ENCODE results near the gene GRIN3A. TPM values are rescaled to one million over a fixed set of nuclear protein-coding genes. Genes with fewer than 3 reads are reported as not detected.

The GRIN3A gene
- total RNA-seq, 1 donor from 2014 or later, result 0.35 TPM

GRCh38 chr9:101753716-101754115 is 15.3 kb upstream of the GRIN3A start:
- H3K4me1 Mint-ChIP-seq, result no peaks in the 10 kb centered on the region

GRCh38 chr9:101751895-101752294 is 13.4 kb upstream of the GRIN3A start:
- TF ChIP-seq CTCF (conservative IDR thresholded peaks at IDR 0.05), result no peak
- DNase-seq (ENCODE audit: low read depth, low spot score), result no peak
- H3K4me3 Mint-ChIP-seq, result no peak overlapping the region
- H3K36me3 Mint-ChIP-seq (ENCODE audit: low read depth), result no peaks in the 10 kb centered on the region
- H3K27me3 Mint-ChIP-seq (ENCODE audit: low read depth), result peaks cover 43% of the 10 kb centered on the region
- no peaks in the 10 kb centered on the region for H3K4me1 Mint-ChIP-seq
- no peaks in the 10 kb centered on the region for H3K9me3 Mint-ChIP-seq
- H3K27ac Mint-ChIP-seq (ENCODE audit: unreplicated experiment), result no peak overlapping the region

More at GRCh38 chr9:101753716-101754115, 15.3 kb upstream of the GRIN3A start:
- no peak overlapping the region for H3K27ac Mint-ChIP-seq (ENCODE audit: unreplicated experiment)
- H3K4me3 Mint-ChIP-seq, result no peak overlapping the region
- no peaks in the 10 kb centered on the region for H3K9me3 Mint-ChIP-seq
- H3K27me3 Mint-ChIP-seq (ENCODE audit: low read depth), result peaks cover 45% of the 10 kb centered on the region
- no peaks in the 10 kb centered on the region for H3K36me3 Mint-ChIP-seq (ENCODE audit: low read depth)
- no peak for TF ChIP-seq CTCF (conservative IDR thresholded peaks at IDR 0.05)
- no peak for DNase-seq (ENCODE audit: low read depth, low spot score)

GRCh38 chr9:101739311-101739710 is 864 bp upstream of the GRIN3A start:
- DNase-seq (ENCODE audit: low read depth, low spot score), result no peak
- no peak for TF ChIP-seq CTCF (conservative IDR thresholded peaks at IDR 0.05)
- no peaks in the 10 kb centered on the region for H3K9me3 Mint-ChIP-seq
- no peak overlapping the region for H3K27ac Mint-ChIP-seq (ENCODE audit: unreplicated experiment)
- peaks cover 93% of the 10 kb centered on the region for H3K27me3 Mint-ChIP-seq (ENCODE audit: low read depth)
- H3K4me3 Mint-ChIP-seq, result no peak overlapping the region
- no peaks in the 10 kb centered on the region for H3K36me3 Mint-ChIP-seq (ENCODE audit: low read depth)
- peaks cover 4% of the 10 kb centered on the region for H3K4me1 Mint-ChIP-seq

- no peak overlapping the region for H3K27ac Mint-ChIP-seq (ENCODE audit: unreplicated experiment)
- peaks cover 98% of the 10 kb centered on the region for H3K27me3 Mint-ChIP-seq (ENCODE audit: low read depth)
- H3K9me3 Mint-ChIP-seq, result no peaks in the 10 kb centered on the region
- H3K4me1 Mint-ChIP-seq, result peaks cover 4% of the 10 kb centered on the region
- TF ChIP-seq CTCF (conservative IDR thresholded peaks at IDR 0.05), result peak; percentile 8
- H3K36me3 Mint-ChIP-seq (ENCODE audit: low read depth), result no peaks in the 10 kb centered on the region
- DNase-seq (ENCODE audit: low read depth, low spot score), result peak; percentile 30
- peak overlapping the region; percentile 94 for H3K4me3 Mint-ChIP-seq
Measured at GRCh38 chr9:101737705-101738565, 512 bp downstream of the GRIN3A start.

- no peak overlapping the region for H3K4me3 Mint-ChIP-seq
- H3K9me3 Mint-ChIP-seq, result no peaks in the 10 kb centered on the region
- no peak overlapping the region for H3K27ac Mint-ChIP-seq (ENCODE audit: unreplicated experiment)
- peaks cover 4% of the 10 kb centered on the region for H3K4me1 Mint-ChIP-seq
- H3K36me3 Mint-ChIP-seq (ENCODE audit: low read depth), result no peaks in the 10 kb centered on the region
- H3K27me3 Mint-ChIP-seq (ENCODE audit: low read depth), result peaks cover 98% of the 10 kb centered on the region
- TF ChIP-seq CTCF (conservative IDR thresholded peaks at IDR 0.05), result no peak
- no peak for DNase-seq (ENCODE audit: low read depth, low spot score)
Measured at GRCh38 chr9:101737165-101737704, 1.2 kb downstream of the GRIN3A start.

Measured in neural crest cell (in vitro differentiated cells).